WI38 (cell line): Measurements from ENCODE around the gene PSRC1.

Experiments
- H3K4me3 ChIP-seq: 2 replicates; pipeline ENCODE4 v1.5.1; 2011; ENCODE audit warnings: low read depth, mild to moderate bottlenecking, control low read depth, low read length
- TF ChIP-seq, protein P1 (sequence below): IDR thresholded peaks from 2 replicates; pipeline ENCODE4 v1.5.1; 2012; ENCODE audit warnings: low read depth, mild to moderate bottlenecking, control low read depth, low read length

PSRC1 gene

GRCh38 chr1:109283748-109284600 lies 1.0 kb upstream of the PSRC1 start:
- TF ChIP-seq, protein P1, sequence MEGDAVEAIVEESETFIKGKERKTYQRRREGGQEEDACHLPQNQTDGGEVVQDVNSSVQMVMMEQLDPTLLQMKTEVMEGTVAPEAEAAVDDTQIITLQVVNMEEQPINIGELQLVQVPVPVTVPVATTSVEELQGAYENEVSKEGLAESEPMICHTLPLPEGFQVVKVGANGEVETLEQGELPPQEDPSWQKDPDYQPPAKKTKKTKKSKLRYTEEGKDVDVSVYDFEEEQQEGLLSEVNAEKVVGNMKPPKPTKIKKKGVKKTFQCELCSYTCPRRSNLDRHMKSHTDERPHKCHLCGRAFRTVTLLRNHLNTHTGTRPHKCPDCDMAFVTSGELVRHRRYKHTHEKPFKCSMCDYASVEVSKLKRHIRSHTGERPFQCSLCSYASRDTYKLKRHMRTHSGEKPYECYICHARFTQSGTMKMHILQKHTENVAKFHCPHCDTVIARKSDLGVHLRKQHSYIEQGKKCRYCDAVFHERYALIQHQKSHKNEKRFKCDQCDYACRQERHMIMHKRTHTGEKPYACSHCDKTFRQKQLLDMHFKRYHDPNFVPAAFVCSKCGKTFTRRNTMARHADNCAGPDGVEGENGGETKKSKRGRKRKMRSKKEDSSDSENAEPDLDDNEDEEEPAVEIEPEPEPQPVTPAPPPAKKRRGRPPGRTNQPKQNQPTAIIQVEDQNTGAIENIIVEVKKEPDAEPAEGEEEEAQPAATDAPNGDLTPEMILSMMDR, result no peak
- peak overlapping the region; percentile 87 for H3K4me3 ChIP-seq

DNA sequence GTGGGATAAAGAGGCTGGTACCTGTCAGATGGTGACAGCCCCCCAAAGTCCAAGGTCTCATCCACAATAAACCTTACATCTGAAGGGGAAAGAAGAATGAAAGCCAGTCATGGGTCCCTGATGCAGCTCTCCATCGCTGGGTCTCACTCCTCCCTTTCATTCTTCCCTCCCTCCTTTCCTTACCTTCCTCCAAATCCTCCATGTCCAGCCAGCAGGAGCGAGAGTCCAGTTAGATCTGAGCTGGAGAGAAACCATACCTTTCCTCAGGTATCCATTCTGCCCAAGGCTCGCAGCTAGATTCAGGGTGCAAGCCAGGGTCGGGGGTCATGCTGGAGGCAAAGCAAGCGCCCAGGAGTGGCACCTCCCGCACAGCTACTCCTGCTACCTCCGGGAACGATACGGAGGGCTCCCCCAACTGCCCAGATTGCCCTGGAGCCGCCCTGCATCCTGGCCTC lies 421 bp downstream of the PSRC1 start:
- peak overlapping the region; percentile 87 for H3K4me3 ChIP-seq
- TF ChIP-seq, protein P1, result no peak

DNA sequence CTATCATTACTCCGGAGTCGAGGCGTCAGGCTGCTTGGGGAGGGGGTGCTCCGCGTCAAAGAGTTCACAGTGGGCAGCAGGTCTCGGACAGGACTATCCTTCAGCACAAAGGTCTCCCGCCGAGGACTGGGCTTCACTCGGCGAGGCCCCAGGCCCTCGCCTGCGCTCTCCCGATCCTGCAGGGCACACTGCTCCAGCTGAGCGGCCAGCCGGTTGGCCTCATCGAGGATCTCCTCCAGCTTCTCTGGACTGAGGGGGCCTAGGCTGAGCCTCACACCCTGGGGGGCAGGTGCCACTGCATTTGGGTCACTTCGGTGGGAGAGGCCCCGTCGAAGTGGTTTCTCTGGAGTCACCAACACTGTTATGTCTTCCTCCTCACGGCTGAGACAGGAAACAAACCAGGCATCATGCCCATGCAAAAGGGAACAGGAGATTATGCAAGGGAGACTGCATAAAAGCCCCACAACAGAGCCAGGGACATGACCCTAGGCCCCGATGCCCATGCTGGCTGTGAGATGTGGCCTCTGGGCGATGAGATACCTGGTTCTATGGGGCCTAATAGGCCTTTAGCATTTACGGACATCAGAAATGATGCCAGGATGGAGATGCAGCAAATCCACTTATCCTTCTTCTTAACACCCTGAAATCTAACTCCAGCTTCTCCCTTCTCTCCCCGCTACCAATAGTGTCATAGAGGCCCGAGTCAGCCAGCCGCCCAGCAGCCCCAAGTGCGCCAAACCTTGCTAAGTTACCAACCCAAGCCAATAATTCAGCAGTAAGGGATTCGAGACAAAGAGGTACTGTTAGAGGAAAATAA lies 1.1 kb downstream of the PSRC1 start:
- H3K4me3 ChIP-seq, result peak overlapping the region; percentile 87
- TF ChIP-seq, protein P1, result no peak

DNA sequence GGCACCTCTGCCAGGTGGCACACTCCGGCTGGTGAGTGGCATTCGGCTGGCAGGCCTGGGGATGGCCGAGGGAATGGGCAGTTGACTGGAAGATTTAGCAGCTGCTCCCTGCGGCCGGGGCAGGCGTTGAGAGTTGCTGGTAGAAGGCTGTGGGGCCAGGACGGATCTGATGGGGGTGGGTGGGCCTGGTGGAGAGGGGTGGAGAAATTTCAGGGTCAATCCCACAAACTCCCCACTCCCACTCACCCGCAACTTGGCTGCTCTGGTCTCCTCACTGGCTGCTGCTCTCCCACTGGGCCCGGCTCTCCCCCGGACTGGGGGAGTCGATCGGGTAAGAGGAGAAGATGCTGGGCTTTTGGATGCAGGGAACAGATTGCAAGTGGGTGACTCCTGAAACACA lies 2.1 kb downstream of the PSRC1 start:
- TF ChIP-seq, protein P1, result no peak
- no peak overlapping the region for H3K4me3 ChIP-seq

GRCh38 chr1:109279615-109280278 lies 3.2 kb downstream of the PSRC1 start:
- TF ChIP-seq, protein P1, result no peak
- no peak overlapping the region for H3K4me3 ChIP-seq

DNA sequence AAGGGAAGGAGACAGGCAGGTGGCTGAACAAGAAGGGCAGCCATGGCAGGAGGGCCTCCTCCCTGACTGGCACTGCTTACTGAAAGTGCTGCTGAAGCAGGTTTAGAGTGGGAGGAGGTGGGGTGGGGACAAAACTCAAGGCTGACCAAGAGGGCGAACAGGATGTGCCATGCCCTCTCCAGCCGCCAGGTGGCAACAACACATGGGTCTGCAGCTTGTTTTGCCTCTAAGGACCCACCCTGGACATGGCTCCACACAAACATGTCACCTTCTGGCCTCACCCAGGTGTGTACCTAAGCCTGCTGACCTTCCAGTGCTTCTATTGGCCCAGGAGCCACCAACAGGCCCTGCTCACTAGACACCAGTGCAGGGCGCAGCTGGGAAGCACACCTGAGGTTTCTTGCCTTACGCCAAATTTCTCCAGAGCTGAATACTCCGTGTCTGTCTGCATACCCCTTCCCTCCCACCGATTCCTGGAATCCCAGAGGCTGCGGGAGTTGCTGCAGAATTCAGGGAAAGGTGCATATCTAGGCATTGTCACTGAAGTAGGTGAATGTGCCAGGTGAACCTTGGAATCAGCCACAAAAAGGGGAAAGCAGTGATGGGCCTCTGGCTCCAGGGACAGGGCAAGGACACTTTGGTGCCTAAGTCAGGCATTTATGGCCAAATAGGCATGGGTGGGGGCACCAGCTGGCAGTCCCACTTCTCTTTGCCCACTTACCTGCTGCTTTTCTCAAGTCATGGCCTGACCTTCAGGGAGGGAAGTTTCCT lies 5.3 kb downstream of the PSRC1 start:
- no peak overlapping the region for H3K4me3 ChIP-seq
- TF ChIP-seq, protein P1, result peak; percentile 91
